Right lobe of liver (tissue), 6 donors: ENCODE data around the gene RNF212. TPM values are rescaled to one million over a fixed set of nuclear protein-coding genes. Genes with fewer than 3 reads are reported as not detected.

Source experiments
- ATAC-seq, 4 donors: fragments of 200-7000 bp; cut with Tn5 transposase; one replicate each; pipeline ENCODE4 v1.9.1; 2020; ENCODE audit warnings: mild to moderate bottlenecking in 4 of 4, moderate library complexity in 4 of 4
- DNase-seq, 3 donors: peaks; one replicate each; pipeline ENCODE4 v3.0.0-alpha.2; 2020
- H3K27ac ChIP-seq, 3 donors: fragments of 200-600 bp; one replicate each; pipeline ENCODE4 v1.8.0; 2022
- H3K27me3 ChIP-seq, 2 donors: fragments of 200-600 bp; one replicate each; pipeline ENCODE4 v1.8.0; 2022
- H3K36me3 ChIP-seq, 4 donors: fragments of 200-600 bp; sonication (generic) in 1 of 4; one replicate each; pipeline versions ENCODE4 v1.5.1 to v1.8.0; 2017 to 2022; ENCODE audit warnings: control low read depth in 1 of 4
- H3K4me1 ChIP-seq, 4 donors: fragments of 200-600 bp; sonication (generic) in 1 of 4; one replicate each; pipeline versions ENCODE4 v1.5.1 to v1.8.0; 2017 to 2022; ENCODE audit warnings: control low read depth in 1 of 4
- H3K4me3 ChIP-seq, 3 donors: fragments of 200-600 bp; one replicate each; pipeline ENCODE4 v1.8.0; 2022
- H3K9me3 ChIP-seq, 4 donors: fragments of 200-600 bp; sonication (generic) in 1 of 4; one replicate each; pipeline versions ENCODE4 v1.5.1 to v1.8.0; 2017 to 2022; ENCODE audit warnings: control low read depth in 1 of 4
- CTCF ChIP-seq, 4 donors: fragments of 200-600 bp in 3 of 4; fragments of 450-650 bp in 1 of 4; IDR thresholded peaks; one replicate each; pipeline versions ENCODE4 v1.5.1 to v1.8.0; 2016 to 2022; ENCODE audit warnings: antibody characterized with exemption in 4 of 4, mild to moderate bottlenecking in 2 of 4
- POLR2A ChIP-seq: fragments of 450-650 bp; IDR thresholded peaks from one replicate; pipeline ENCODE4 v1.6.1; 2017; ENCODE audit warnings: antibody characterized with exemption, mild to moderate bottlenecking
- WGBS: methylation state at CpG from one replicate; pipeline ENCODE4 v1.1.6; 2018; ENCODE audit warnings: low coverage, low lambda C conversion rate; ENCODE audit not compliant: insufficient coverage; ENCODE audit errors: missing lambda C conversion rate; 5-methylcytosine and 5-hydroxymethylcytosine counted together
- intact Hi-C, 2 donors: fragments of 100-400 bp; cut with DNase I; formaldehyde crosslinking; loops; one replicate each; pipeline versions ENCODE4 v1.11.2 to v1.14.1; 2022
- total RNA-seq, 6 experiments: library from RNA; depleted of rRNA in 2 of 6; stranded (reverse); fragments of >200 nt in 2 of 6; fragmentation: NEBNext Ultra II Directional in 3 of 6; extraction: Animal tissue kit (Norgen Biotek cat#: 25700) in 3 of 6; gene quantifications; one replicate each; pipeline versions ENCODE4 v1.1.0 to v1.2.4, GENCODE V29; 2016 to 2023
- donor health status: DM: no; HTN: yes; CAD: no.
- donor health status: DM: no; HTN: no; CAD: no.
- donor health status: DM: no; HTN: no; CAD: no.
- donor health status: DM: no; HTN: yes; CAD: no.
- donor health status: DM: no; HTN: yes; CAD: no.

Gene RNF212
- total RNA-seq, 6 experiments from 2014 or later: 0.29 to 1.2 (median 0.50) TPM; not detected in 2

DNA sequence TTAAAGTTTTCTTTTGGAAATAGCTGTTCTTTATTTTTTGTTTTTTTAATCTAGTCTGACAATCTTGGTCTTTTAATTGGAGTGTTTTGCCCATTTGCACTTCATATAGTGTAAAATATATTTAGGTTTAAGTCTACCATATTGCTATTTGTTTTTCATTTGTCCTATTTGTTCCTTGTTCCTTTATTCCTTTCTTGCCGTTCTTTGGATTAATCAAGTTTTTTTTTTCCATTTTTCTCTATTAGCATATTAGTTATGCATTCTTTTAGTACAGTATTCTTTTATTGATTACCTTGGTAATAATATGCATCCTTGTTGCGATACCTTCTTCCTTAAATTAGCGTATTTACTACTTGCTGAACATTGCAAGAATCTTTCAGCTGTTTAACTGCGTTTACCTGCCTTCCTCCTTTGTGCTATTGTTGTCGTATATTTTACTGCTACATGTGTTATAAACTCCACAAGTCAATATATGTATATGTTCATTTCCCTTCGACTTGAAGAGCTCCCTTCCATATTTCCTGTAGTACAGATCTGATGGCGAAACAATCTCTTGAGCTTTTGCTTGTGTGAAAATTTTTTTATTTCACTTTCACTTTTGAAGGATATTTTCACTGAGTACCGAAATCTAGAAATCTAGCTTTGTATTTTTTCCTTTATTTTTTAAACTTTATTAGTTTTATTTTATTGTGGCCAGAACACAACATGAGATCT lies 23.9 kb upstream of the RNF212 start:
- Histone ChIP-seq H3K36me3 (no peaks in the 10 kb centered on the region), H3K4me3 (peak overlapping the region; percentile 11 to 16 (median 15)), H3K27ac (no peak overlapping the region), H3K27me3 (no peaks in the 10 kb centered on the region), H3K9me3 (no peaks in the 10 kb centered on the region), H3K4me1 (no peaks in the 10 kb centered on the region)
- ATAC-seq: peak; percentile 31 to 55 (median 48)
- intact Hi-C loops: loop anchor here (10.0 kb wide), 2 partner anchors 108 to 218 kb away; partner anchors contain the start of gene CTBP1 (in 1 of the 2)
- WGBS: 39% methylated on average over 8 of the region's 8 CpGs
- TF ChIP-seq CTCF (IDR thresholded peaks at IDR 0.05) (no peak), POLR2A (no peak)
- no peak for DNase-seq

DNA sequence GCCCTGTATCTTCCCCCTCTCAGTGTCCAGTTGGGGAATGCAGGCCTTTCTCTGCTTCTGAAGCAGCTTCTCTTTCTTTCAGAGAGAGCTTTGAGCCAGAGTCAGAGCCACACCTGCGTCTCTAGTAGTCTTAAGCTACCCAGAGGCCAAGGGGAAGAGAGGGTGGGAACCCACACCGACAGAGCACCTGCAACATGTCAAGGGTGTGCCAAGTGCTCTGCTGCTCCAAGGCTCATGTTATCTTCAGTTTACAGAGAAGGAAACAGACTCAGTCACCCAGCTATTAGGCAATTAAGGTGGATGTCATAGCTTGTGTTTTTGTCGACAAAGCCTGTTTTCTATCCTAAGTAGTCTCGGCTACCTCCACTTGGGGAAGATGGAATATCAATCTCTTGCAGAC lies 22.7 kb upstream of the RNF212 start:
- TF ChIP-seq POLR2A (no peak), CTCF (IDR thresholded peaks at IDR 0.05) (no peak)
- no peak overlapping the region for H3K4me3 ChIP-seq
- 44% methylated on average over 3 of the region's 4 CpGs for WGBS
- no peaks in the 10 kb centered on the region for H3K4me1 ChIP-seq
- intact Hi-C loops: loop anchor here (10.0 kb wide), 2 partner anchors 109 to 219 kb away; partner anchors contain the start of gene CTBP1 (in 1 of the 2)
- H3K36me3 ChIP-seq: no peaks in the 10 kb centered on the region
- H3K9me3 ChIP-seq: no peaks in the 10 kb centered on the region
- DNase-seq (no peak), ATAC-seq (no peak)
- no peaks in the 10 kb centered on the region for H3K27me3 ChIP-seq
- no peak overlapping the region for H3K27ac ChIP-seq

- TF ChIP-seq CTCF (IDR thresholded peaks at IDR 0.05) (no peak), POLR2A (no peak)
- H3K4me3 ChIP-seq: no peak overlapping the region
- intact Hi-C loops: loop anchor here (10.0 kb wide), 2 partner anchors 112 to 222 kb away; partner anchors contain the start of gene CTBP1 (in 1 of the 2)
- no peaks in the 10 kb centered on the region for H3K36me3 ChIP-seq
- ATAC-seq (no peak), DNase-seq (no peak)
- H3K27ac ChIP-seq: no peak overlapping the region
- no peaks in the 10 kb centered on the region for H3K9me3 ChIP-seq
- WGBS: 55% methylated on average over 6 of the region's 8 CpGs
- no peaks in the 10 kb centered on the region for H3K4me1 ChIP-seq
- H3K27me3 ChIP-seq: no peaks in the 10 kb centered on the region
Measured at GRCh38 chr4:1133033-1133432, 19.7 kb upstream of the RNF212 start.

DNA sequence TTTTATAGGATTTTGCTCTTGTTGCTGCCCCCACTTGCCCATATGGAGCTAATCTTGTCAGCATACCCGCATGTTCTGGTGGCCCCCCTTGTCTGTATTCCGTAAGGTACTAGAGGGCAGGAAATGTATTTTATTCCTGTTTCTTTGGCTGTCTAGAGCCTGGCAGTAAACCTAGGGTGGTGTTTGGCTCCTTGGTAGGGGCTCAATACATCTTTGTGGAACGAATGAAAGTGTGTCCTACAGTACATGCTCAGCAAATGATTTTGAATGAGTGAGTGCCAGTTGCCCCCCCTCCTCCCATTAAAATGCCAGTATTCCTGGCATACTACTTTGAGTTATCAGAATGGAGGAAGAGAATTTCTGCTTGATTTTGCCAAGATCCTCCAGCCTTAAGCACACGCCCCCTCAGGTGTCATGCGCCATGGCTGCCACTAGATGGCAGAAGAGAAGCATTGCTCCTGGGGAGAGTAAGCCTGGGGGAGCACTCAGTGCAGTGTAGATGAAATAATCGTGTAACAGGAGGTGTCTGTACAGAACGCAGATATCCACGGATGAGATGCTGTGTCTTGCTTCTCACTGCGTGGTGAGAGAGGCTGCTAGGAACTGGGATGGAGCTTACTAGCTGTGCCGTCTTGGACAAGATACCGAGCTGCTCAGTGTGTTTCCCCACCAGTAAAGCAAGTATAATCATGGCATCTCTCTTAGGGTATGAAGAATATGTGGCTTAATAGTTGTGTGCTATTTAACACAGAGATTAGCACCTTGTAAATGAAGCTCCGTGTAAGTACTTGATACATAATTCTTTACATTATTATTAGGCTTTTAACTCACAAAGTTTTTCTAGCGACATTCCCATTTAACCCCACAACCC lies 17.2 kb upstream of the RNF212 start:
- no peaks in the 10 kb centered on the region for H3K9me3 ChIP-seq
- no peaks in the 10 kb centered on the region for H3K36me3 ChIP-seq
- WGBS: 29% methylated on average over 11 of the region's 13 CpGs
- no peak overlapping the region for H3K4me3 ChIP-seq
- ATAC-seq (peak; percentile 98 to 100 (median 100)), DNase-seq (peak; percentile 62 to 74 (median 70))
- no peak overlapping the region for H3K27ac ChIP-seq
- intact Hi-C loops: loop anchor here (10.0 kb wide), 2 partner anchors 114 to 224 kb away; partner anchors contain the start of gene CTBP1 (in 1 of the 2)
- TF ChIP-seq POLR2A (no peak), CTCF (IDR thresholded peaks at IDR 0.05) (peak; percentile 98 to 100 (median 99))
- H3K4me1 ChIP-seq: no peaks in the 10 kb centered on the region
- H3K27me3 ChIP-seq: no peaks in the 10 kb centered on the region
